SHP77 (cell line): ENCODE data around the gene FAM161B.
"Not testable (repeated sequence)": the region's sequence is repeated elsewhere in the genome, so short reads cannot be mapped to it uniquely, and the experiment has no call there.

Experiments used
- DNase-seq, 2 experiments: peaks; one replicate each; lab custom pipeline; 2025; lab: John Stamatoyannopoulos, UW

The FAM161B gene

GRCh38 chr14:73944432-73945158, 5.3 kb downstream of the FAM161B start:
- DNase-seq, result no peak

- no peak for DNase-seq
Observed at GRCh38 chr14:73943083-73943482, 6.8 kb downstream of the FAM161B start.

GRCh38 chr14:73942180-73942579, 7.7 kb downstream of the FAM161B start:
- DNase-seq, result no peak

- no peak for DNase-seq
Observed at GRCh38 chr14:73937012-73937411, 12.9 kb downstream of the FAM161B start.

GRCh38 chr14:73936548-73936947, 13.3 kb downstream of the FAM161B start:
- no peak for DNase-seq

GRCh38 chr14:73935666-73936065, 14.2 kb downstream of the FAM161B start:
- peak in 1 of 2 experiments; percentile 5 for DNase-seq

- no peak for DNase-seq
Observed at GRCh38 chr14:73924337-73924736, 25.6 kb downstream of the FAM161B start.

GRCh38 chr14:73919457-73919856, 30.4 kb downstream of the FAM161B start:
- not testable (repeated sequence) for DNase-seq

GRCh38 chr14:73916324-73916723, 33.6 kb downstream of the FAM161B start:
- no peak for DNase-seq

- no peak for DNase-seq
Observed at GRCh38 chr14:73913256-73913655, 36.6 kb downstream of the FAM161B start.

- DNase-seq, result no peak
Observed at GRCh38 chr14:73909681-73910080, 40.2 kb downstream of the FAM161B start.

- no peak for DNase-seq
Observed at GRCh38 chr14:73903028-73903427, 46.9 kb downstream of the FAM161B start.

GRCh38 chr14:73896521-73896920, 53.4 kb downstream of the FAM161B start:
- no peak for DNase-seq

GRCh38 chr14:73895939-73896338, 54.0 kb downstream of the FAM161B start:
- DNase-seq, result no peak

GRCh38 chr14:73894180-73894687, 55.7 kb downstream of the FAM161B start:
- DNase-seq, result not testable (repeated sequence)

- DNase-seq, result no peak
Observed at GRCh38 chr14:73889376-73889775, 60.5 kb downstream of the FAM161B start.

- DNase-seq, result no peak
Observed at GRCh38 chr14:73888971-73889370, 60.9 kb downstream of the FAM161B start.

- DNase-seq, result no peak
Observed at GRCh38 chr14:73888460-73888725, 61.5 kb downstream of the FAM161B start.

GRCh38 chr14:73887694-73888459, 62.0 kb downstream of the FAM161B start:
- no peak for DNase-seq

GRCh38 chr14:73887318-73887616, 62.6 kb downstream of the FAM161B start:
- DNase-seq, result no peak

- DNase-seq, result peak; percentile 94
Observed at GRCh38 chr14:73886449-73887317, 63.2 kb downstream of the FAM161B start, which contains the start of gene ZNF410. Gene ZNF410 (plus strand): TSS chr14:73886859. CDS start chr14:73892176, 5,317 bp downstream.

GRCh38 chr14:73884438-73885190, 65.3 kb downstream of the FAM161B start:
- DNase-seq, result no peak
